Measurements from ENCODE around the gene PLPP3. TPM values are rescaled to one million over a fixed set of nuclear protein-coding genes. Genes with fewer than 3 reads are reported as not detected.

The PLPP3 gene
- total and polyA plus RNA-seq, 2 experiments from 2014 or later: 103 to 159 TPM

DNA sequence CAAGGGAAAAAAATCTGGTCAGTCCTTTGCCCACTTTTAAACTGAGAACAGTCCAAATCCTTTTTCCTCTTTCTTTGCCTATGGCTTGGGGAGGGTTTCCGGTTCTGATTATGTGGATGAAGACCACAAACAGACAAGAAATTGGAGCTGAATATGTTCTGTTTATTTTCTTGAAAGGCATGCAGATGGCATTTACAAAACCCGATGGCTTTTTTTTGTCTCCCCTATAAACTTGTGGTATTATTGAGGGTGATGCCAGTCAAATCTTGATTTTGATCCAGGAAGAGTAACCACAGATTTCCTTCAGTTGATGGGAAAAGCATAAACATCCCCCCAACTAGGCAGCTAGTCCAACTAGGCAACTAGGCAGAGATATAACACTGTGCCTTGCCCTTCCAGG, 38.9 kb downstream of the PLPP3 start:
- Histone ChIP-seq H3K4me1 (ENCODE audit: insufficient read depth) (peaks cover 23% of the 10 kb centered on the region), H3K9me3 (ENCODE audit: low read depth) (no peaks in the 10 kb centered on the region), H2AFZ (no peak overlapping the region), H3K4me2 (no peak overlapping the region), H3K36me3 (replicated peaks; ENCODE audit: insufficient read depth, low read depth) (no peaks in the 10 kb centered on the region), H3K4me3 (no peak overlapping the region), H3K27ac (no peak overlapping the region), H3K27me3 (no peaks in the 10 kb centered on the region), H4K20me1 (ENCODE audit: insufficient read depth, poor library complexity, severe bottlenecking) (peaks cover 98% of the 10 kb centered on the region), H3K9me2 (replicated peaks; ENCODE audit: insufficient read depth) (no peaks in the 10 kb centered on the region), H3K79me2 (peaks cover 99% of the 10 kb centered on the region)
- WGBS (ENCODE audit: low lambda C conversion rate, missing lambda C conversion rate): 62% methylated on average over 2 of the region's 2 CpGs
- no peak for TF ChIP-seq EZH2 (IDR thresholded peaks at IDR 0.05; ENCODE audit: borderline replicate concordance)
- TF ChIP-seq EZH2phosphoT487 (IDR thresholded peaks at IDR 0.05; ENCODE audit: low read depth, severe bottlenecking, unreplicated experiment): no peak
- TF ChIP-seq, protein P1, sequence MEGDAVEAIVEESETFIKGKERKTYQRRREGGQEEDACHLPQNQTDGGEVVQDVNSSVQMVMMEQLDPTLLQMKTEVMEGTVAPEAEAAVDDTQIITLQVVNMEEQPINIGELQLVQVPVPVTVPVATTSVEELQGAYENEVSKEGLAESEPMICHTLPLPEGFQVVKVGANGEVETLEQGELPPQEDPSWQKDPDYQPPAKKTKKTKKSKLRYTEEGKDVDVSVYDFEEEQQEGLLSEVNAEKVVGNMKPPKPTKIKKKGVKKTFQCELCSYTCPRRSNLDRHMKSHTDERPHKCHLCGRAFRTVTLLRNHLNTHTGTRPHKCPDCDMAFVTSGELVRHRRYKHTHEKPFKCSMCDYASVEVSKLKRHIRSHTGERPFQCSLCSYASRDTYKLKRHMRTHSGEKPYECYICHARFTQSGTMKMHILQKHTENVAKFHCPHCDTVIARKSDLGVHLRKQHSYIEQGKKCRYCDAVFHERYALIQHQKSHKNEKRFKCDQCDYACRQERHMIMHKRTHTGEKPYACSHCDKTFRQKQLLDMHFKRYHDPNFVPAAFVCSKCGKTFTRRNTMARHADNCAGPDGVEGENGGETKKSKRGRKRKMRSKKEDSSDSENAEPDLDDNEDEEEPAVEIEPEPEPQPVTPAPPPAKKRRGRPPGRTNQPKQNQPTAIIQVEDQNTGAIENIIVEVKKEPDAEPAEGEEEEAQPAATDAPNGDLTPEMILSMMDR (IDR thresholded peaks at IDR 0.05; ENCODE audit: poor library complexity): no peak
- DNase-seq (ENCODE audit: low spot score): no peak

DNA sequence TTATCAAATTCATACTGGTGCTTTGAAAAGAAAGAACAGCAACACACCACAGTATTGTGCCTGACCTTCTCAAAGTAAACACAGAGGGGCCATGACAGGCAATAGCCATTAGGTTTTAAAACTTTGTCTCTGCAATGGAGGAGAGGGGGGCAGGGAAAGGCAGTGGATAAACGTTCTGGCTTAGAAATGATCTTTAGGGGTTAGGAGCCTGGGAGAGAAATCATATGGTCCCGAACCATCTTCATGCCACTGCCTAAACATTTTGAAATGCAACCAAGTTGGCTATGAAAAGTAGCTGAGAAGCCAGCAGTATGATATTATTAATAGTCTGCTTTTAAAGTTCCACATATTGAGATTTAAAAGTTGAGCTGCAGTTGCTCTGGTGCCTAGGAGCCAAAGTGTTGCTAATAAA, 39.8 kb downstream of the PLPP3 start:
- H4K20me1 ChIP-seq (ENCODE audit: insufficient read depth, poor library complexity, severe bottlenecking): peaks cover 97% of the 10 kb centered on the region
- H3K4me1 ChIP-seq (ENCODE audit: insufficient read depth): peaks cover 23% of the 10 kb centered on the region
- H3K27ac ChIP-seq: peak overlapping the region; percentile 8
- no peaks in the 10 kb centered on the region for H3K9me3 ChIP-seq (ENCODE audit: low read depth)
- H3K79me2 ChIP-seq: peaks cover 98% of the 10 kb centered on the region
- 29% methylated on average over 2 of the region's 2 CpGs for WGBS (ENCODE audit: low lambda C conversion rate, missing lambda C conversion rate)
- H3K36me3 ChIP-seq (replicated peaks; ENCODE audit: insufficient read depth, low read depth): peaks cover 2% of the 10 kb centered on the region
- no peak for DNase-seq (ENCODE audit: low spot score)
- H3K9me2 ChIP-seq (replicated peaks; ENCODE audit: insufficient read depth): no peaks in the 10 kb centered on the region
- no peak overlapping the region for H2AFZ ChIP-seq
- H3K4me2 ChIP-seq: peak overlapping the region; percentile 47
- TF ChIP-seq EZH2 (IDR thresholded peaks at IDR 0.05; ENCODE audit: borderline replicate concordance): no peak
- TF ChIP-seq, protein P1 (IDR thresholded peaks at IDR 0.05; ENCODE audit: poor library complexity): no peak
- TF ChIP-seq EZH2phosphoT487 (IDR thresholded peaks at IDR 0.05; ENCODE audit: low read depth, severe bottlenecking, unreplicated experiment): no peak
- H3K4me3 ChIP-seq: no peak overlapping the region
- H3K27me3 ChIP-seq: no peaks in the 10 kb centered on the region

DNA sequence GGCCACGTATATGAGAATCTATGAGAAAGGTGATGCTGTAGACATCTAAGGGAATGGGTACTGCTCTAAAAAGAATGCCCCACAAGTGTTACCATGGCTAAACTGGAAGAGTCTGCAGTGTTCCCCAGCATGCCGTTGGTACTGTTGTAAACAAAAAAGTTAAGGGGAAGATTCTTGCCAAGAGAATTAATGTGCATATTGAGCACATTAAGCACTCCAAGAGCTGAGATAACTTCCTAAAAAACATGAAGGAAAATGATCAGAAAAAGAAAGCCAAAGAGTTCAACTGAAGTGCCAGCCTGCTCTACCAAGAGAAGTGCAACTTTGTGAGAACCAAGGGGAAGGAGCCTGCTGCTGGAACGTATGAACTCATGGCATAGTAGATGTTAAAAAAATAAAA, 40.8 kb downstream of the PLPP3 start:
- H3K4me3 ChIP-seq: no peak overlapping the region
- DNase-seq (ENCODE audit: low spot score): no peak
- peaks cover 95% of the 10 kb centered on the region for H4K20me1 ChIP-seq (ENCODE audit: insufficient read depth, poor library complexity, severe bottlenecking)
- H3K4me2 ChIP-seq: no peak overlapping the region
- H3K27ac ChIP-seq: no peak overlapping the region
- H3K9me2 ChIP-seq (replicated peaks; ENCODE audit: insufficient read depth): no peaks in the 10 kb centered on the region
- H3K4me1 ChIP-seq (ENCODE audit: insufficient read depth): peaks cover 31% of the 10 kb centered on the region
- TF ChIP-seq EZH2phosphoT487 (IDR thresholded peaks at IDR 0.05; ENCODE audit: low read depth, severe bottlenecking, unreplicated experiment): no peak
- no peak for TF ChIP-seq EZH2 (IDR thresholded peaks at IDR 0.05; ENCODE audit: borderline replicate concordance)
- TF ChIP-seq, protein P1 (IDR thresholded peaks at IDR 0.05; ENCODE audit: poor library complexity): no peak
- no peak overlapping the region for H2AFZ ChIP-seq
- H3K79me2 ChIP-seq: peaks cover 98% of the 10 kb centered on the region
- 71% methylated on average over 3 of the region's 3 CpGs for WGBS (ENCODE audit: low lambda C conversion rate, missing lambda C conversion rate)
- H3K9me3 ChIP-seq (ENCODE audit: low read depth): no peaks in the 10 kb centered on the region
- H3K27me3 ChIP-seq: no peaks in the 10 kb centered on the region
- H3K36me3 ChIP-seq (replicated peaks; ENCODE audit: insufficient read depth, low read depth): peaks cover 4% of the 10 kb centered on the region

DNA sequence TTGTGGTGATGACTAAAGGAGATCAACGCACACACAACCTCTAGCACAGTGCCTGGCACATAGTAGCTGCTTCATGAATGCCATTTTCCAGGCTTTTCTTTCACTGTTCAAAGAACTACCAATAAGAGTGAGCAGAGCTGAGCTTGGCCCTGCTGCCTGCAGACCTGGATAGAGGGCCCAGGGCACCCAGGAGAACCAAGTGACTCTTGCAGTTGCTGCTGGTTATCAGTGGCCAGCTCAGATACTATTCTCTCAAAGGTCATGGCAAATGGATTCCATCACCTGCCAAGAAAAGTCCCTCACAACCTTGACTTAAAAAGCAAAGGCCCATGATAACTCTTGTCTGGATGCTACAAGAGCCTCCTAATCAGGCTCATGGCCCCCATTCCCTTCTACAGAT, 41.7 kb downstream of the PLPP3 start:
- DNase-seq (ENCODE audit: low spot score): no peak
- Histone ChIP-seq H3K9me2 (replicated peaks; ENCODE audit: insufficient read depth) (no peaks in the 10 kb centered on the region), H3K27ac (no peak overlapping the region), H3K36me3 (replicated peaks; ENCODE audit: insufficient read depth, low read depth) (peaks cover 4% of the 10 kb centered on the region), H3K9me3 (ENCODE audit: low read depth) (no peaks in the 10 kb centered on the region), H3K79me2 (peaks cover 98% of the 10 kb centered on the region), H2AFZ (no peak overlapping the region), H4K20me1 (ENCODE audit: insufficient read depth, poor library complexity, severe bottlenecking) (peaks cover 88% of the 10 kb centered on the region), H3K4me1 (ENCODE audit: insufficient read depth) (peaks cover 40% of the 10 kb centered on the region), H3K4me2 (no peak overlapping the region), H3K27me3 (no peaks in the 10 kb centered on the region), H3K4me3 (no peak overlapping the region)
- TF ChIP-seq, protein P1 (IDR thresholded peaks at IDR 0.05; ENCODE audit: poor library complexity): no peak
- no peak for TF ChIP-seq EZH2phosphoT487 (IDR thresholded peaks at IDR 0.05; ENCODE audit: low read depth, severe bottlenecking, unreplicated experiment)
- no peak for TF ChIP-seq EZH2 (IDR thresholded peaks at IDR 0.05; ENCODE audit: borderline replicate concordance)
- whole genome bisulfite sequencing (ENCODE audit: low lambda C conversion rate, missing lambda C conversion rate): 96% methylated on average over 1 of the region's 1 CpG
